ENCODE measurements around the gene COL12A1. TPM values are rescaled to one million over a fixed set of nuclear protein-coding genes. Genes with fewer than 3 reads are reported as not detected.

COL12A1 gene
- total and polyA plus RNA-seq, 9 donors, result 134 to 277 (median 168) TPM

DNA sequence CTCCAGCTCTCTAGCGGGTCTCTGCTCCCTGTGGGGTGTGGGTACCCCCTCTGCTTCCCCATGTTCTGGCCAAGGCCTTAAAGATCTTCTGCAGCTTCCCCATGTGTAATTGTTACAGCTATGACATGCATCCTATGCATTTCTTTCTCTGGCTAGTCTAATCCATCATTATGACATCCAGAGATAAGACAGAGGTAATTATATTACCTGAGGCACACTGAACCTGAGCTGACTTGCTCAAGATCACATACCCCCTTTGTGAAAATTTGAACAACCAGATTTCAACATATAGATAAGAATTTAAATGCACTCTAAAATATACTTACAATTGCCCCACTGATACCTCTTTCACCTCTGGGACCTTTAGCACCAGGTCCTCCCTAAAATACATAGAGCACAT, 102.4 kb downstream of the COL12A1 start:
- Histone ChIP-seq H3K27me3 (no peaks in the 10 kb centered on the region), H3K4me3 (no peak overlapping the region), H3K4me1 (ENCODE audit: insufficient read depth) (peaks cover 8% of the 10 kb centered on the region), H3K36me3 (no peaks in the 10 kb centered on the region), H3K9me3 (no peaks in the 10 kb centered on the region), H3K27ac (no peak overlapping the region)
- WGBS, 3 donors, result 87 to 100% (median 94%) methylated on average over 1 of the region's 1 CpG
- TF ChIP-seq, protein P1, sequence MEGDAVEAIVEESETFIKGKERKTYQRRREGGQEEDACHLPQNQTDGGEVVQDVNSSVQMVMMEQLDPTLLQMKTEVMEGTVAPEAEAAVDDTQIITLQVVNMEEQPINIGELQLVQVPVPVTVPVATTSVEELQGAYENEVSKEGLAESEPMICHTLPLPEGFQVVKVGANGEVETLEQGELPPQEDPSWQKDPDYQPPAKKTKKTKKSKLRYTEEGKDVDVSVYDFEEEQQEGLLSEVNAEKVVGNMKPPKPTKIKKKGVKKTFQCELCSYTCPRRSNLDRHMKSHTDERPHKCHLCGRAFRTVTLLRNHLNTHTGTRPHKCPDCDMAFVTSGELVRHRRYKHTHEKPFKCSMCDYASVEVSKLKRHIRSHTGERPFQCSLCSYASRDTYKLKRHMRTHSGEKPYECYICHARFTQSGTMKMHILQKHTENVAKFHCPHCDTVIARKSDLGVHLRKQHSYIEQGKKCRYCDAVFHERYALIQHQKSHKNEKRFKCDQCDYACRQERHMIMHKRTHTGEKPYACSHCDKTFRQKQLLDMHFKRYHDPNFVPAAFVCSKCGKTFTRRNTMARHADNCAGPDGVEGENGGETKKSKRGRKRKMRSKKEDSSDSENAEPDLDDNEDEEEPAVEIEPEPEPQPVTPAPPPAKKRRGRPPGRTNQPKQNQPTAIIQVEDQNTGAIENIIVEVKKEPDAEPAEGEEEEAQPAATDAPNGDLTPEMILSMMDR (IDR thresholded peaks at IDR 0.05), result no peak
- TF ChIP-seq EP300 (IDR thresholded peaks at IDR 0.05), result no peak
- TF ChIP-seq POLR2A (IDR thresholded peaks at IDR 0.05), result no peak
- intact Hi-C loops (cut with DNase I), result no loop called here
- DNase-seq, result no peak

GRCh38 chr6:75102301-75102700, 103.6 kb downstream of the COL12A1 start:
- Histone ChIP-seq H3K4me1 (ENCODE audit: insufficient read depth) (peaks cover 11% of the 10 kb centered on the region), H3K36me3 (no peaks in the 10 kb centered on the region), H3K27me3 (no peaks in the 10 kb centered on the region), H3K27ac (no peak overlapping the region), H3K4me3 (no peak overlapping the region), H3K9me3 (no peaks in the 10 kb centered on the region)
- no peak for TF ChIP-seq POLR2A (IDR thresholded peaks at IDR 0.05)
- DNase-seq, result no peak
- 75 to 76% (median 75%) methylated on average over 5 of the region's 5 CpGs for WGBS, 3 donors
- intact Hi-C loops (cut with DNase I), result no loop called here

DNA sequence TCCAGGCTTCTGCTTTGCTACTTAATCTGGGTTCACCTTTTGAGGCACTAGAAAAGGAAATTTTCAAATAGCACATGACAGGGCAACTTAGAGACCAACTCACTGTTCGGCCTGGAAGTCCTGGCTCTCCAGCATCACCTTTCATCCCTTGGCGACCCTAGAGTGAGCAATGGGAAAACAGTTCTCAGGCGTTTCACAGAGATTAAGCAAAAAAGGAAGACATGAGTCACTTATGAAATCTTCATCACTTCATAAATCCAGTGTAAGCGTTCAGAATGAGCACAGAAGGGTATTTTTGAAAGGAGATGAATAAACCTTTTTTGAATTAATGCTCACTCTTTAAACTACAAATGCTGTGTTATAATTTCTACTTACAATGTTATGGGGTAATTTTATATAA, 104.0 kb downstream of the COL12A1 start:
- no peak for DNase-seq
- TF ChIP-seq, protein P1 (IDR thresholded peaks at IDR 0.05), result no peak
- TF ChIP-seq EP300 (IDR thresholded peaks at IDR 0.05), result no peak
- no peak for TF ChIP-seq POLR2A (IDR thresholded peaks at IDR 0.05)
- Histone ChIP-seq H3K9me3 (no peaks in the 10 kb centered on the region), H3K27ac (no peak overlapping the region), H3K27me3 (no peaks in the 10 kb centered on the region), H3K36me3 (no peaks in the 10 kb centered on the region), H3K4me3 (no peak overlapping the region), H3K4me1 (ENCODE audit: insufficient read depth) (peaks cover 11% of the 10 kb centered on the region)
- intact Hi-C loops (cut with DNase I), result no loop called here
- 45 to 61% (median 54%) methylated on average over 4 of the region's 4 CpGs for WGBS, 3 donors

DNA sequence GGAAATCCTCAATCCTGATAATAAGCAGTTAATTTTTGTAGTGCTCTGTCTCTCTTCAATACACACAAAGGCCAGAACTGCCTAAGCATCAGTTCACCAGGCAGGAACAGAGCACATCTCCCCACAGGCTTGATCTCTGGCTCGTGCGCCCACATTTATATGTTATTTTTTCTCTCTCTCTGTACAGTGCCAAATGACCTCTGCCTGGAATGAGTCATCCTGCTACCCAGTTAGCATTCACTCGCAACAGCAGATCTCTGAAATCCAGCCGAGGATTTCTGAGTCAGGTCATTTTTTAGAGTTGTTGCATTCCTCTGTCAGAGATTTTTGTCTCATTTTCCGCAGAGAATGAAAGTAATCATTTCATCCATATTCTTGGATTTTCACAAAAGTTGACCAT, 107.1 kb downstream of the COL12A1 start:
- no peaks in the 10 kb centered on the region for H3K36me3 ChIP-seq
- H3K4me3 ChIP-seq, result no peak overlapping the region
- DNase-seq, result peak; percentile 71 to 86 (median 80)
- TF ChIP-seq, protein P1 (IDR thresholded peaks at IDR 0.05), result no peak
- TF ChIP-seq POLR2A (IDR thresholded peaks at IDR 0.05), result no peak
- no peak for TF ChIP-seq EP300 (IDR thresholded peaks at IDR 0.05)
- H3K27ac ChIP-seq, result peak overlapping the region in 1 of 2 donors; percentile 70
- H3K27me3 ChIP-seq, result no peaks in the 10 kb centered on the region
- H3K9me3 ChIP-seq, result no peaks in the 10 kb centered on the region
- 1 to 7% (median 5%) methylated on average over 5 of the region's 5 CpGs for WGBS, 3 donors
- peaks cover 11% of the 10 kb centered on the region for H3K4me1 ChIP-seq (ENCODE audit: insufficient read depth)
- intact Hi-C loops (cut with DNase I), result loop anchor here in 2 of 4 donors (10.0 kb wide), 1 partner anchor 106 kb away; the partner anchor contains the start of gene COL12A1 (in 2 of the 2)

GRCh38 chr6:75096966-75097365, 108.9 kb downstream of the COL12A1 start:
- intact Hi-C loops (cut with DNase I), result loop anchor here in 2 of 4 donors (10.0 kb wide), 1 partner anchor 108 kb away; the partner anchor contains the start of gene COL12A1 (in 2 of the 2)
- Histone ChIP-seq H3K9me3 (no peaks in the 10 kb centered on the region), H3K4me1 (ENCODE audit: insufficient read depth) (peaks cover 10% of the 10 kb centered on the region), H3K27me3 (no peaks in the 10 kb centered on the region), H3K27ac (no peak overlapping the region), H3K4me3 (no peak overlapping the region), H3K36me3 (no peaks in the 10 kb centered on the region)
- WGBS, 3 donors, result 60 to 68% (median 63%) methylated on average over 4 of the region's 4 CpGs
- TF ChIP-seq EP300 (IDR thresholded peaks at IDR 0.05) (no peak), POLR2A (IDR thresholded peaks at IDR 0.05) (no peak)
- TF ChIP-seq, protein P1 (IDR thresholded peaks at IDR 0.05), result no peak
- DNase-seq, result no peak
